ENCODE measurements around the gene YRDC. TPM values are rescaled to one million over a fixed set of nuclear protein-coding genes. Genes with fewer than 3 reads are reported as not detected.

Gene YRDC
- polyA plus RNA-seq, 1 donor (not counting 4 experiments of a cell fraction or from before 2014, with no cell fraction given) = 22.2 TPM

- H3K4me2 ChIP-seq (ENCODE audit: control insufficient read depth, extremely low read depth, insufficient read depth, low read depth, low read length) = no peak overlapping the region
- peaks cover 60% of the 10 kb centered on the region for H3K79me2 ChIP-seq (ENCODE audit: control insufficient read depth, insufficient read depth, low read length)
Observed at GRCh38 chr1:37844536-37844935, 36.5 kb upstream of the YRDC start.

DNA sequence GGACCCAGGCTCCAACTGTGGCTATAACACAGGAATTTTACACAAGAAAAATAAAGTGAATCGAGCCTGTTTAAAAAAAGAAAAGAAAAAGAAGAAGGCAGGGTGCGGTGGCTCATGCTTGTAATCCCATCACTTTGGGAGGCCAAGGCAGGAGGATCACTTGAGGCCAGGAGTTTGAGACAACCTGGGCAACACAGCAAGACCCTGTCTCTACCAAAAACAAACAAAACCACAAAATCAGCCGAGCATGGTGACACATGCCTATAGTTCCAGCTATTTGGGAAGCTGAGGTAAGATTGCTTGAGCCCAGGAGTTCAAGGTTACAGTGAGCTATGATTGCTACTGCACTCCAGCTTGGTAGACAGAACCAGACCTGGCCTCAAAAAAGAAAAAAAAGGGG lies 33.6 kb upstream of the YRDC start:
- no peak for DNase-seq (ENCODE audit: low read depth, low spot score)
- Histone ChIP-seq H3K36me3 (ENCODE audit: control insufficient read depth in 2 of 2, extremely low read depth in 1 of 2, insufficient read depth in 2 of 2, low read length in 2 of 2) (peaks cover 20 to 29% of the 10 kb centered on the region in 2 experiments), H3K27me3 (ENCODE audit: control insufficient read depth, extremely low read depth, insufficient read depth, low read length) (no peaks in the 10 kb centered on the region)

More at GRCh38 chr1:37844536-37844935, 36.5 kb upstream of the YRDC start:
- Histone ChIP-seq H3K9me1 (ENCODE audit: control insufficient read depth, extremely low read depth, insufficient read depth, low read length) (no peaks in the 10 kb centered on the region), H2AFZ (ENCODE audit: control insufficient read depth, low read length) (no peak overlapping the region), H3K27me3 (ENCODE audit: control insufficient read depth, extremely low read depth, insufficient read depth, low read length) (no peaks in the 10 kb centered on the region), H3K4me3 (ENCODE audit: control insufficient read depth in 2 of 3, extremely low read depth in 1 of 3, insufficient read depth in 2 of 3, low read depth in 1 of 3, low read length in 3 of 3) (no peak overlapping the region), H4K20me1 (ENCODE audit: control insufficient read depth, extremely low read depth, insufficient read depth, low read length) (peaks cover 4% of the 10 kb centered on the region), H3K4me1 (ENCODE audit: control insufficient read depth, extremely low read depth, insufficient read depth, low read length) (no peaks in the 10 kb centered on the region), H3K36me3 (ENCODE audit: control insufficient read depth in 2 of 2, extremely low read depth in 1 of 2, insufficient read depth in 2 of 2, low read length in 2 of 2) (peaks cover 13 to 24% of the 10 kb centered on the region in 2 experiments), H3K9ac (ENCODE audit: control insufficient read depth, extremely low read depth, insufficient read depth, low read length) (no peak overlapping the region), H3K27ac (ENCODE audit: control insufficient read depth, insufficient read depth, low read length) (no peak overlapping the region), H3K9me3 (ENCODE audit: control insufficient read depth, low read depth, low read length) (no peaks in the 10 kb centered on the region)
- DNase-seq (ENCODE audit: low read depth, low spot score) = no peak
- FAIRE-seq = no peak
- dilution Hi-C loops (cut with MboI; ENCODE audit: extremely low pct_ligation_motif_present, low sequenced_read_pairs) = no loop called here
- no peak for TF ChIP-seq EZH2 (IDR thresholded peaks at IDR 0.05; ENCODE audit: low read length)
- TF ChIP-seq, protein P1, sequence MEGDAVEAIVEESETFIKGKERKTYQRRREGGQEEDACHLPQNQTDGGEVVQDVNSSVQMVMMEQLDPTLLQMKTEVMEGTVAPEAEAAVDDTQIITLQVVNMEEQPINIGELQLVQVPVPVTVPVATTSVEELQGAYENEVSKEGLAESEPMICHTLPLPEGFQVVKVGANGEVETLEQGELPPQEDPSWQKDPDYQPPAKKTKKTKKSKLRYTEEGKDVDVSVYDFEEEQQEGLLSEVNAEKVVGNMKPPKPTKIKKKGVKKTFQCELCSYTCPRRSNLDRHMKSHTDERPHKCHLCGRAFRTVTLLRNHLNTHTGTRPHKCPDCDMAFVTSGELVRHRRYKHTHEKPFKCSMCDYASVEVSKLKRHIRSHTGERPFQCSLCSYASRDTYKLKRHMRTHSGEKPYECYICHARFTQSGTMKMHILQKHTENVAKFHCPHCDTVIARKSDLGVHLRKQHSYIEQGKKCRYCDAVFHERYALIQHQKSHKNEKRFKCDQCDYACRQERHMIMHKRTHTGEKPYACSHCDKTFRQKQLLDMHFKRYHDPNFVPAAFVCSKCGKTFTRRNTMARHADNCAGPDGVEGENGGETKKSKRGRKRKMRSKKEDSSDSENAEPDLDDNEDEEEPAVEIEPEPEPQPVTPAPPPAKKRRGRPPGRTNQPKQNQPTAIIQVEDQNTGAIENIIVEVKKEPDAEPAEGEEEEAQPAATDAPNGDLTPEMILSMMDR (optimal IDR thresholded peaks at IDR 0.05 in 1 of 3, IDR thresholded peaks at IDR 0.05 in 1 of 3, conservative IDR thresholded peaks at IDR 0.05 in 1 of 3; ENCODE audit: extremely low read depth in 1 of 3, insufficient read depth in 2 of 3, low read length in 3 of 3) = no peak

More for the DNA sequence above, 33.6 kb upstream of the YRDC start:
- Histone ChIP-seq H3K9me3 (ENCODE audit: control insufficient read depth, low read depth, low read length) (no peaks in the 10 kb centered on the region), H3K4me3 (ENCODE audit: control insufficient read depth in 2 of 3, extremely low read depth in 1 of 3, insufficient read depth in 2 of 3, low read depth in 1 of 3, low read length in 3 of 3) (no peak overlapping the region), H3K9me1 (ENCODE audit: control insufficient read depth, extremely low read depth, insufficient read depth, low read length) (no peaks in the 10 kb centered on the region), H4K20me1 (ENCODE audit: control insufficient read depth, extremely low read depth, insufficient read depth, low read length) (peaks cover 4% of the 10 kb centered on the region), H2AFZ (ENCODE audit: control insufficient read depth, low read length) (no peak overlapping the region), H3K4me2 (ENCODE audit: control insufficient read depth, extremely low read depth, insufficient read depth, low read depth, low read length) (no peak overlapping the region), H3K4me1 (ENCODE audit: control insufficient read depth, extremely low read depth, insufficient read depth, low read length) (no peaks in the 10 kb centered on the region), H3K27ac (ENCODE audit: control insufficient read depth, insufficient read depth, low read length) (no peak overlapping the region), H3K79me2 (ENCODE audit: control insufficient read depth, insufficient read depth, low read length) (peaks cover 32% of the 10 kb centered on the region), H3K9ac (ENCODE audit: control insufficient read depth, extremely low read depth, insufficient read depth, low read length) (no peak overlapping the region)
- dilution Hi-C loops (cut with MboI; ENCODE audit: extremely low pct_ligation_motif_present, low sequenced_read_pairs) = no loop called here
- no peak for FAIRE-seq
- TF ChIP-seq, protein P1 (optimal IDR thresholded peaks at IDR 0.05 in 1 of 3, IDR thresholded peaks at IDR 0.05 in 1 of 3, conservative IDR thresholded peaks at IDR 0.05 in 1 of 3; ENCODE audit: extremely low read depth in 1 of 3, insufficient read depth in 2 of 3, low read length in 3 of 3) = no peak
- TF ChIP-seq EZH2 (IDR thresholded peaks at IDR 0.05; ENCODE audit: low read length) = no peak

Measured in keratinocyte (primary cell).